Heart left ventricle (tissue), 16 donors: ENCODE measurements around the gene HOMER1. TPM values are rescaled to one million over a fixed set of nuclear protein-coding genes. Genes with fewer than 3 reads are reported as not detected.
A peak's percentile ranks its signal among the peaks of the same experiment; 100 is the strongest.

Experiments
- ATAC-seq, 4 donors: fragments of 200-7000 bp; cut with Tn5 transposase; one replicate each; pipeline ENCODE4 v1.9.1; 2020 to 2022; ENCODE audit warnings: moderate library complexity in 4 of 4, mild to moderate bottlenecking in 3 of 4, moderate number of reproducible peaks in 1 of 4
- DNase-seq, 5 donors: peaks; one replicate each; pipeline ENCODE4 v3.0.0-alpha.2; 2020
- H3K27ac ChIP-seq, 12 donors: fragments of 200-600 bp; sonication (generic) in 4 of 12; one replicate each; pipeline versions ENCODE4 v1.5.0 to v1.8.0; 2016 to 2022; ENCODE audit warnings: mild to moderate bottlenecking in 2 of 12
- H3K27me3 ChIP-seq, 9 donors: fragments of 200-600 bp; sonication (generic) in 2 of 9; one replicate each; pipeline versions ENCODE4 v1.5.1 to v1.8.0; 2016 to 2022; ENCODE audit warnings: mild to moderate bottlenecking in 3 of 9
- H3K36me3 ChIP-seq, 9 donors: fragments of 200-600 bp; sonication (generic) in 2 of 9; one replicate each; pipeline versions ENCODE4 v1.5.0 to v1.8.0; 2018 to 2022; ENCODE audit warnings: mild to moderate bottlenecking in 2 of 9
- H3K4me1 ChIP-seq, 12 donors: fragments of 200-600 bp; sonication (generic) in 4 of 12; one replicate each; pipeline versions ENCODE4 v1.5.0 to v1.8.0; 2016 to 2022; ENCODE audit warnings: mild to moderate bottlenecking in 3 of 12
- H3K4me3 ChIP-seq, 12 donors: fragments of 200-600 bp; sonication (generic) in 4 of 12; one replicate each; pipeline versions ENCODE4 v1.5.0 to v1.8.0; 2017 to 2022; ENCODE audit warnings: mild to moderate bottlenecking in 9 of 12, moderate library complexity in 4 of 12
- H3K9me3 ChIP-seq, 12 donors: fragments of 200-600 bp; sonication (generic) in 4 of 12; one replicate each; pipeline versions ENCODE4 v1.5.0 to v1.8.0; 2016 to 2022; ENCODE audit warnings: mild to moderate bottlenecking in 1 of 12
- POLR2A ChIP-seq, 2 donors: fragments of 450-650 bp; IDR thresholded peaks; one replicate each; pipeline ENCODE4 v1.6.1; 2017; ENCODE audit warnings: antibody characterized with exemption in 2 of 2, mild to moderate bottlenecking in 2 of 2, moderate library complexity in 2 of 2
- WGBS, 4 donors: extraction: QIAGEN DNeasy Blood & Tissue Kit in 2 of 4; methylation state at CpG; one replicate each; pipeline versions ENCODE4 v1.1.5 to v1.1.7; 2013 to 2018; 5-methylcytosine and 5-hydroxymethylcytosine counted together
- intact Hi-C, 10 donors: fragments of 100-400 bp; cut with DNase I; formaldehyde crosslinking; loops; one replicate each; pipeline versions ENCODE4 v1.11.1 to v1.14.2; 2022
- polyA plus RNA-seq, 2 donors: library from polyadenylated mRNA; stranded (reverse); fragments of 200-250 nt; gene quantifications; one replicate each; pipeline ENCODE4 v1.2.3, GENCODE V29; 2013
- total RNA-seq, 9 donors: library from RNA; depleted of rRNA in 2 of 9; stranded (reverse); fragments of >200 nt in 2 of 9; fragmentation: NEBNext Ultra II Directional in 3 of 9; extraction: Animal tissue kit (Norgen Biotek cat#: 25700) in 3 of 9; gene quantifications; one replicate each; pipeline versions ENCODE4 v1.1.0 to v1.2.4, GENCODE V29; 2016 to 2023
- TF ChIP-seq, protein P1 (sequence below), 12 donors: fragments of 200-600 bp; sonication (generic) in 4 of 12; IDR thresholded peaks; one replicate each; pipeline versions ENCODE4 v1.5.0 to v1.8.0; 2018 to 2022; ENCODE audit warnings: antibody characterized with exemption in 12 of 12, mild to moderate bottlenecking in 5 of 12
- donor health status: ischemic (EF 13 %, LVEDD 7.1; RV severe dilation, severe dysfunction).
- donor health status: healthy with polysubstance abuse.
- donor health status: DM: no; HTN: yes; CAD: no.
- donor health status: DM: no; HTN: no; CAD: no.
- donor health status: ischemic (EF 25% LVEDD 6.9; RV normal size, moderate dysfunction).
- donor health status: ischemic (EF 25% LVEDD 5.7; RV mildly dilated, moderate dysfunction).
- donor health status: healthy.
- donor health status: DM: yes; HTN: yes; CAD: no.
- donor health status: ischemic (EF 35%, LVEDD 5.7; RV mildly dilated, moderate dysfunction).
- donor health status: nonischemic (EF 11% LVEDD 7.7; RV severe dilation, severe dysfunction).
- donor health status: DM: yes; HTN: yes; CAD: no.
- donor health status: PGD.
- donor health status: ischemic (EF 29% LVEDD 5.4; RV normal size, mild dysfunction).
- donor health status: nonischemic (EF 23%, LVEDD 6.1; RV moderate dilation, normal function).

HOMER1 gene
- total and polyA plus RNA-seq, 11 donors, result 12.1 to 83.5 (median 51.0) TPM

DNA sequence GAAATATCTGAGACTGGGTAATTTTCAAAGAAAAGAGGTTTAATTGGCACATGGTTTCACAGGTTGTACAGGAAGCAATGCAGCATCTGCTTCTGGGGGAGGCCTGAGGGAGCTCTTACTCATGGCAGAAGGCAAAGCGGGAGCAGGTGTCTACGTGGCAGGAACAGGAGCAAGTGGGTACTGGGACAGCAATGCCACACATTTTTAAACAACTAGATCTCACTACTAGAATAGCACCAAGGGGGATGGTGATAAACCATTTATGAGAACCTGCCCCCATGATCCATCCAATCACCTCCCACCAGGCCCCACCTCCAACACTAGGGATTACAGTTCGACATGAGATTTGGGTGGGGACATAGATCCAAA, 47.6 kb upstream of the HOMER1 start:
- intact Hi-C loops, result loop anchor here in 1 of 10 donors (5.0 kb wide), 1 partner anchor 51 kb away; the partner anchor contains the start of gene TENT2
- peak in 1 of 4 donors; percentile 20 for ATAC-seq
- TF ChIP-seq, protein P1, sequence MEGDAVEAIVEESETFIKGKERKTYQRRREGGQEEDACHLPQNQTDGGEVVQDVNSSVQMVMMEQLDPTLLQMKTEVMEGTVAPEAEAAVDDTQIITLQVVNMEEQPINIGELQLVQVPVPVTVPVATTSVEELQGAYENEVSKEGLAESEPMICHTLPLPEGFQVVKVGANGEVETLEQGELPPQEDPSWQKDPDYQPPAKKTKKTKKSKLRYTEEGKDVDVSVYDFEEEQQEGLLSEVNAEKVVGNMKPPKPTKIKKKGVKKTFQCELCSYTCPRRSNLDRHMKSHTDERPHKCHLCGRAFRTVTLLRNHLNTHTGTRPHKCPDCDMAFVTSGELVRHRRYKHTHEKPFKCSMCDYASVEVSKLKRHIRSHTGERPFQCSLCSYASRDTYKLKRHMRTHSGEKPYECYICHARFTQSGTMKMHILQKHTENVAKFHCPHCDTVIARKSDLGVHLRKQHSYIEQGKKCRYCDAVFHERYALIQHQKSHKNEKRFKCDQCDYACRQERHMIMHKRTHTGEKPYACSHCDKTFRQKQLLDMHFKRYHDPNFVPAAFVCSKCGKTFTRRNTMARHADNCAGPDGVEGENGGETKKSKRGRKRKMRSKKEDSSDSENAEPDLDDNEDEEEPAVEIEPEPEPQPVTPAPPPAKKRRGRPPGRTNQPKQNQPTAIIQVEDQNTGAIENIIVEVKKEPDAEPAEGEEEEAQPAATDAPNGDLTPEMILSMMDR (IDR thresholded peaks at IDR 0.05), result no peak
- TF ChIP-seq POLR2A (IDR thresholded peaks at IDR 0.05), result no peak
- 57 to 91% (median 78%) methylated on average over 3 of the region's 3 CpGs for WGBS, 4 donors
- no peak overlapping the region for H3K4me3 ChIP-seq
- peak in 1 of 5 donors; percentile 25 for DNase-seq
- peak overlapping the region in 1 of 12 donors; percentile 54 for H3K27ac ChIP-seq
- no peaks in the 10 kb centered on the region for H3K36me3 ChIP-seq
- no peaks in the 10 kb centered on the region for H3K9me3 ChIP-seq
- H3K27me3 ChIP-seq, result no peaks in the 10 kb centered on the region
- H3K4me1 ChIP-seq, result peaks cover 0 to 30% (median 0%) of the 10 kb centered on the region in 12 donors

DNA sequence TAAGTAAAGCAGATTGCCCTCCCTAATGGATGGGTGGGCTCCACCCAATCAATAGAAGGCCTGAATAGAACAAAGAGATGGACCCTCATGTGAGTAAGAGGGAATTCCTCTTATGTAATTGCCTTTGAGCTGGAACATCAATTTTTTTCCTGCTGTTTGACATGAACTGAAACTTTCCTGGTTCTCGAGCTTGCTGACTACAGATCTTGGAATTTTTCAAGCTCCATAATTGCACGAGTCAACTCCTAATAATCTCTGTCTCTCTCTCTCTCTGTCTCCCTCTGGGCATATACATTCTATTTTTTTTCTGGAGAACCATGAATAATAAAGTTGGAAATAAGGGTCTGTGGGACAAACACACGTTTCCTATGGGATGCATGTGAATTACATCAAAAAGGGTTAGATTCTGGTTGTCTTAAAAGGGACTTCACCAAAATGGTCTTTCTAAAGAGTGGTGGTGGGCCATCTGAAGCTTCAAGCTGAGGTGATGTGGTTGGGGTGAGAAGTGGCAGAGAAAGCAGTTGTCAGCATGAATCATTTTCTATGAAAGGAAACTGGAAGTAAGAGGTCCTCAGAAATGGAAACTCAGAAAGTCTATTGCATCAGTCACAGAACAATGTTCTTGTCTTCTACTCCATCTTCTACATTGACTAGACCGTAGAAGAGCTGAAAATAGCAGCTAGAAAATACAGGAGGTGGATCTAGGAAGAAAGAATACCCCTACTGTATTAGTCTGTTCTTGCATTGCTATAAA, 47.0 kb upstream of the HOMER1 start:
- 85 to 88% (median 86%) methylated on average over 4 of the region's 4 CpGs for WGBS, 4 donors
- H3K4me3 ChIP-seq, result no peak overlapping the region
- TF ChIP-seq, protein P1 (IDR thresholded peaks at IDR 0.05), result no peak
- no peak for TF ChIP-seq POLR2A (IDR thresholded peaks at IDR 0.05)
- ATAC-seq (no peak), DNase-seq (no peak)
- peak overlapping the region in 1 of 12 donors; percentile 54 for H3K27ac ChIP-seq
- H3K9me3 ChIP-seq, result no peaks in the 10 kb centered on the region
- H3K27me3 ChIP-seq, result no peaks in the 10 kb centered on the region
- no peaks in the 10 kb centered on the region for H3K36me3 ChIP-seq
- intact Hi-C loops, result loop anchor here in 1 of 10 donors (5.0 kb wide), 1 partner anchor 51 kb away; the partner anchor contains the start of gene TENT2
- peaks cover 0 to 30% (median 0%) of the 10 kb centered on the region in 12 donors for H3K4me1 ChIP-seq

DNA sequence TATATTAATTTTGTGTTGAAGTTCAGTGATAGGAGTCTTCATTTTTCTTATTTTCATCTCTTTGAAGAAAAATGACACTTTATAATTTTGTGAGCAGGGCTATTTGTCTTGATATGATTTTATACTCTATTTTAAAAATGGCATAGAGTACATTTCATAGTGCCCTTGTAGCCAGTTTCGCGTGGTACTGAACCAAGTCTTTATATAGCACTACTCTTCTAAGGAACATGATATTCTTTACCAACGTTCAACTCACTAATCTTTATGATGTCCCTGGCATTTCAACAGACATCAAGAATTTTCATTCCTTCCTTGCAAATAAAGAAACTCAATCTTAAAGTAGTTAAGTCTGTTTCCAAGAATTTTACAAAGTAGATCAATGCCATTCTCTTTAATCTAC, 41.5 kb upstream of the HOMER1 start:
- ATAC-seq (peak; percentile 67 to 88 (median 74)), DNase-seq (no peak)
- Histone ChIP-seq H3K27me3 (no peaks in the 10 kb centered on the region), H3K36me3 (no peaks in the 10 kb centered on the region), H3K27ac (no peak overlapping the region), H3K9me3 (peaks cover 0 to 10% (median 0%) of the 10 kb centered on the region in 12 donors), H3K4me3 (no peak overlapping the region), H3K4me1 (peaks cover 0 to 9% (median 0%) of the 10 kb centered on the region in 12 donors)
- intact Hi-C loops, result loop anchor here in 4 of 10 donors (2.0 kb wide), 2 partner anchors 303 to 527 kb away; no protein-coding TSS in a partner anchor
- WGBS, 4 donors, result 41 to 46% (median 45%) methylated on average over 3 of the region's 3 CpGs
- TF ChIP-seq POLR2A (IDR thresholded peaks at IDR 0.05), result no peak

DNA sequence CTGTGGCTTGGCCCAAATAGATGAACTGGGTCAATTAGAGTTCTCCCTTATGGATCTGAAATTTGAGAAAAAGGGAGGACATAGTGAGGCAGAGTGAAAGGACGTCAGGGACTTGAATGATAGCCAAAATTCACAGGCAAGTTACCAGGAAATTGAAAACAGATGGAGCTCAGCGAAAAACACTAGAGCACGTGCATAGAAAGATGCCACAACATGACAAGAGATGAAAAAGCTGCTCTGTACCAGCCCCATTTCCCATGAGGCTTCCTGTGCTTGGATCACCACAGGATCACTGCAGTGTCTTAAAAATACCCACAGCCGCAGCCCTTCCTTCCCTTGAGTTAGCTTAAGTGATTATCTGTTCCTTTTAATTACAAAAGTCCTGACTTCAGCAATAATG, 39.0 kb upstream of the HOMER1 start:
- Histone ChIP-seq H3K36me3 (no peaks in the 10 kb centered on the region), H3K27ac (no peak overlapping the region), H3K27me3 (no peaks in the 10 kb centered on the region), H3K4me1 (peaks cover 0 to 9% (median 0%) of the 10 kb centered on the region in 12 donors), H3K4me3 (no peak overlapping the region), H3K9me3 (peaks cover 0 to 10% (median 0%) of the 10 kb centered on the region in 12 donors)
- intact Hi-C loops, result loop anchor here in 2 of 10 donors (5.0 kb wide), 2 partner anchors 314 to 529 kb away; no protein-coding TSS in a partner anchor
- WGBS, 4 donors, result 33 to 47% (median 38%) methylated on average over 4 of the region's 4 CpGs
- DNase-seq (no peak), ATAC-seq (peak in 1 of 4 donors; percentile 32)
- TF ChIP-seq POLR2A (IDR thresholded peaks at IDR 0.05), result no peak
- TF ChIP-seq, protein P1 (IDR thresholded peaks at IDR 0.05), result no peak
